ENCODE data around the gene NPHS1.
A peak's percentile ranks its signal among the peaks of the same experiment; 100 is the strongest.
"Not testable (repeated sequence)": the region's sequence is repeated elsewhere in the genome, so short reads cannot be mapped to it uniquely, and the experiment has no call there.

Gene NPHS1

DNA sequence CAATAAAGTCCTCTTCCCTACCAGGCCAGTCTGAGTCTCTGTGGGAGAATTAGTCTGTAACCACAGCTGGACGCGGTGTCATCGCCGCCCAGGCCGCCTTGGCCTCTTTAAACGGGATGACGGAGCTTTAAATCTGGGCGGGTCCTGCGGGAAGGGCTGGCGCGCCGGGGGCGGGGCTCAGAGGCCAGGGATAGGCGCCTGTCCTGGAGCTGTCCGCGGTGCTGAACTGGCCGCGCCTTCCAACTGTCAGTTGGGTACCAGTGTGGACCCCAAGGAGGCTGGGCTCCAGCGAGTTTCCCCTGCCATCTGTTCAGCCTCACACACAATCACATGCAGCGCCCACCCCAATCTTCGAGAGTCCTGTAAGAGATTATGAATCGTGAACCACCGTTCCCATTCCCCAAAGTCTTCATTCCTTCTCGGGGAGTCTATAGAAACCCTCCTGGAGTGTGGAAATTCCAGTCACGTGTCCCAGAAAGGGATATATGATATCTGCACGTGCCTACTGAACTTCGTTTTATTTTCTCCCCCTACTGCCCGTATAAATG, 27.5 kb upstream of the NPHS1 start:
- TF ChIP-seq CTCF (IDR thresholded peaks at IDR 0.05; ENCODE audit: low read depth, low read length) = no peak
- Histone ChIP-seq H3K36me3 (no peaks in the 10 kb centered on the region; the same call in 1 of the 2 replicates), H3K4me1 (0 out of 2 replicates have a peak, but pooled peaks cover 4% of the 10 kb centered on the region), H3K27me3 (no peaks in the 10 kb centered on the region), H3K9me3 (no peaks in the 10 kb centered on the region), H3K4me3 (ENCODE audit: low read depth, low read length) (0 out of 2 replicates have a peak overlapping the region, but pooled peaks have one; percentile 3)
- peak; percentile 87 for DNase-seq

GRCh38 chr19:35879068-35879467, 26.8 kb upstream of the NPHS1 start:
- Histone ChIP-seq H3K4me1 (0 out of 2 replicates have a peak, but pooled peaks cover 4% of the 10 kb centered on the region), H3K36me3 (no peaks in the 10 kb centered on the region; the same call in 1 of the 2 replicates), H3K9me3 (no peaks in the 10 kb centered on the region), H3K27me3 (no peaks in the 10 kb centered on the region), H3K4me3 (ENCODE audit: low read depth, low read length) (no peak overlapping the region)
- no peak for DNase-seq
- no peak for TF ChIP-seq CTCF (IDR thresholded peaks at IDR 0.05; ENCODE audit: low read depth, low read length)

- H3K4me1 ChIP-seq = peaks cover 4% of the 10 kb centered on the region; the same call in 1 of the 2 replicates
- no peak for DNase-seq
- H3K4me3 ChIP-seq (ENCODE audit: low read depth, low read length) = no peak overlapping the region
- no peaks in the 10 kb centered on the region for H3K27me3 ChIP-seq
- peaks cover 3% of the 10 kb centered on the region for H3K36me3 ChIP-seq
- no peaks in the 10 kb centered on the region for H3K9me3 ChIP-seq
- TF ChIP-seq CTCF (IDR thresholded peaks at IDR 0.05; ENCODE audit: low read depth, low read length) = no peak
Measured at GRCh38 chr19:35874392-35874930, 22.2 kb upstream of the NPHS1 start.

DNA sequence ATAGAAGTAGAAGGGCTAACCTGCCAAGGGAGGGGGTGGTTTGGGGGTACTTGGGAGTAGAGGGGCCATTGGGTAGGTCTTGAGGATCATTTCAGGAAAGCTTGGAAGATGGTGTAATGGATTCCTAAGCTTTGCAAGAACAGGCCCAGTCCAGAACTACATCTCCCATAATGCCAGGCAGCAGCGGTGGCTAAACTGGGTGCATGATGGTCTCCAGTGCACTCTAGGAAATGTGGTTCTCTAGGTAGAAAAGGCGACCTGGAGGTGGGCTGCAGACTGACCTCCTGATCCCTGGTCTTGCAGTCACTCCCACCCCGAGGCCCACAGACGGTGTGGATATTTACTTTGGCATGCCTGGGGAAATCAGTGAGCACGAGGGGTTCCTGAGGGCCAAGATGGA, 19.9 kb upstream of the NPHS1 start:
- DNase-seq = no peak
- H3K9me3 ChIP-seq = no peaks in the 10 kb centered on the region
- no peak for TF ChIP-seq CTCF (IDR thresholded peaks at IDR 0.05; ENCODE audit: low read depth, low read length)
- no peak overlapping the region for H3K4me3 ChIP-seq (ENCODE audit: low read depth, low read length)
- peaks cover 8% of the 10 kb centered on the region for H3K4me1 ChIP-seq
- no peaks in the 10 kb centered on the region for H3K27me3 ChIP-seq
- peaks cover 3% of the 10 kb centered on the region for H3K36me3 ChIP-seq

DNA sequence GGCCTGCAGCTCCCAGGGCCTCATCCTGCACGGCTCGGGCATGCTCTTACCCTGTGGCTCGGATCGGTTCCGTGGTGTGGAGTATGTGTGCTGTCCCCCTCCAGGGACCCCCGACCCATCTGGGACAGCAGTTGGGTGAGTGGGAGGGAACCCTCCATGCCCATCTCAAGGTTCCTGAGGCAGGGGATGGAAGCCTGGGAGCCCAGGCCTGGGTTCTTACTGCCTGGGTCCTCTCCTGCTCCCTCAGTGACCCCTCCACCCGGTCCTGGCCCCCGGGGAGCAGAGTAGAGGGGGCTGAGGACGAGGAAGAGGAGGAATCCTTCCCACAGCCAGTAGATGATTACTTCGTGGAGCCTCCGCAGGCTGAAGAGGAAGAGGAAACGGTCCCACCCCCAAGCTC, 19.3 kb upstream of the NPHS1 start:
- Histone ChIP-seq H3K9me3 (no peaks in the 10 kb centered on the region), H3K4me3 (ENCODE audit: low read depth, low read length) (no peak overlapping the region), H3K36me3 (peaks cover 3% of the 10 kb centered on the region), H3K4me1 (peaks cover 8% of the 10 kb centered on the region), H3K27me3 (no peaks in the 10 kb centered on the region)
- TF ChIP-seq CTCF (IDR thresholded peaks at IDR 0.05; ENCODE audit: low read depth, low read length) = no peak
- DNase-seq = no peak

GRCh38 chr19:35870798-35871197, 18.5 kb upstream of the NPHS1 start:
- DNase-seq = no peak
- H3K4me1 ChIP-seq = peaks cover 8% of the 10 kb centered on the region
- H3K27me3 ChIP-seq = no peaks in the 10 kb centered on the region
- H3K4me3 ChIP-seq (ENCODE audit: low read depth, low read length) = no peak overlapping the region
- no peaks in the 10 kb centered on the region for H3K9me3 ChIP-seq
- H3K36me3 ChIP-seq = peaks cover 3% of the 10 kb centered on the region; the same call in 1 of the 2 replicates
- TF ChIP-seq CTCF (IDR thresholded peaks at IDR 0.05; ENCODE audit: low read depth, low read length) = no peak

GRCh38 chr19:35870124-35870736, 17.9 kb upstream of the NPHS1 start:
- H3K9me3 ChIP-seq, H3K4me1 ChIP-seq, H3K36me3 ChIP-seq, H3K27me3 ChIP-seq: not testable (repeated sequence)
- H3K4me3 ChIP-seq (ENCODE audit: low read depth, low read length) = peak overlapping the region; percentile 64
- DNase-seq = peak; percentile 86

All from BE2C (cell line).